Mesendoderm (in vitro differentiated cells): ENCODE data around the gene C1RL.
A peak's percentile ranks its signal among the peaks of the same experiment; 100 is the strongest.

ENCODE experiments used
- DNase-seq: peaks from one replicate; pipeline ENCODE4 v3.0.0; 2013
- H2AK5ac ChIP-seq: 2 replicates; pipeline ENCODE4 v1.6.1; 2013; ENCODE audit warnings: low read length, inconsistent platforms
- H2BK120ac ChIP-seq: 2 replicates; pipeline ENCODE4 v1.6.1; 2013; ENCODE audit warnings: low read depth, mild to moderate bottlenecking, low read length, moderate library complexity, mixed read lengths
- H2BK15ac ChIP-seq: replicated peaks from 2 replicates; pipeline ENCODE4 v1.6.1; 2013; ENCODE audit warnings: low read depth, mild to moderate bottlenecking, moderate library complexity
- H2BK5ac ChIP-seq: 2 replicates; pipeline ENCODE4 v1.6.1; 2013; ENCODE audit warnings: low read length, inconsistent platforms
- H3K18ac ChIP-seq: 2 replicates; pipeline ENCODE4 v1.6.1; 2013; ENCODE audit warnings: mild to moderate bottlenecking, low read length, mixed read lengths
- H3K23ac ChIP-seq: one replicate; pipeline ENCODE4 v1.6.1; 2013; ENCODE audit warnings: low read length
- H3K27ac ChIP-seq: 2 replicates; pipeline ENCODE4 v1.5.1; 2013; ENCODE audit warnings: low read depth, mild to moderate bottlenecking, inconsistent platforms, low read length, moderate library complexity
- H3K27me3 ChIP-seq: 2 replicates; pipeline ENCODE4 v1.6.1; 2013; ENCODE audit warnings: low read length, control low read depth, mild to moderate bottlenecking, inconsistent platforms; ENCODE audit not compliant: insufficient read depth, poor library complexity
- H3K36me3 ChIP-seq: 2 replicates; pipeline ENCODE4 v1.6.1; 2013; ENCODE audit warnings: low read length, inconsistent platforms; ENCODE audit not compliant: control insufficient read depth, insufficient read depth
- H3K4ac ChIP-seq: one replicate; pipeline ENCODE4 v1.6.1; 2013; ENCODE audit warnings: low read depth, mild to moderate bottlenecking, low read length, moderate library complexity
- H3K4me1 ChIP-seq: 2 replicates; pipeline ENCODE4 v1.6.1; 2013; ENCODE audit warnings: low read depth, low read length, inconsistent platforms; ENCODE audit not compliant: control insufficient read depth
- H3K4me2 ChIP-seq: 2 replicates; pipeline ENCODE4 v1.6.1; 2013; ENCODE audit warnings: low read length
- H3K4me3 ChIP-seq: 2 replicates; pipeline ENCODE4 v1.5.1; 2013; ENCODE audit warnings: mild to moderate bottlenecking, low read length
- H3K56ac ChIP-seq: one replicate; pipeline ENCODE4 v1.6.1; 2013; ENCODE audit warnings: low read length
- H3K79me1 ChIP-seq: 2 replicates; pipeline ENCODE4 v1.6.1; 2013; ENCODE audit warnings: low read length, inconsistent platforms
- H3K79me2 ChIP-seq: 2 replicates; pipeline ENCODE4 v1.6.1; 2013; ENCODE audit warnings: mild to moderate bottlenecking, low read length; ENCODE audit not compliant: control insufficient read depth, insufficient read depth
- H3K9ac ChIP-seq: 2 replicates; pipeline ENCODE4 v1.6.1; 2013; ENCODE audit warnings: low read length, inconsistent platforms
- H4K5ac ChIP-seq: one replicate; pipeline ENCODE4 v1.6.1; 2013; ENCODE audit warnings: low read length
- H4K8ac ChIP-seq: one replicate; pipeline ENCODE4 v1.6.1; 2013; ENCODE audit warnings: low read depth, mild to moderate bottlenecking, control low read depth, low read length, moderate library complexity
- WGBS: extraction: QIAGEN DNeasy Blood & Tissue Kit; methylation state at CpG from one replicate; pipeline ENCODE4 v1.1.7; 2013; ENCODE audit warnings: low lambda C conversion rate, missing lambda C conversion rate; ENCODE audit not compliant: insufficient coverage; ENCODE audit errors: extremely low coverage; 5-methylcytosine and 5-hydroxymethylcytosine counted together

C1RL gene

GRCh38 chr12:7146228-7146627 lies 37.2 kb upstream of the C1RL start:
- no peak overlapping the region for H4K8ac ChIP-seq
- H2BK15ac ChIP-seq, result no peak overlapping the region
- no peak overlapping the region for H3K4me3 ChIP-seq
- no peak overlapping the region for H4K5ac ChIP-seq
- no peak overlapping the region for H3K4me2 ChIP-seq
- H3K23ac ChIP-seq, result no peak overlapping the region
- no peak overlapping the region for H2BK120ac ChIP-seq
- no peaks in the 10 kb centered on the region for H3K36me3 ChIP-seq
- H3K18ac ChIP-seq, result no peak overlapping the region
- no peak overlapping the region for H2BK5ac ChIP-seq
- no peak overlapping the region for H3K4ac ChIP-seq
- H3K79me1 ChIP-seq, result no peaks in the 10 kb centered on the region
- no peak overlapping the region for H2AK5ac ChIP-seq
- no peak overlapping the region for H3K56ac ChIP-seq
- WGBS, result no CpG with 5 or more reads among the region's 7 CpGs
- H3K27ac ChIP-seq, result no peak overlapping the region
- H3K27me3 ChIP-seq, result no peaks in the 10 kb centered on the region
- no peak overlapping the region for H3K9ac ChIP-seq
- no peaks in the 10 kb centered on the region for H3K4me1 ChIP-seq
- no peaks in the 10 kb centered on the region for H3K79me2 ChIP-seq
- no peak for DNase-seq

- H3K79me2 ChIP-seq, result no peaks in the 10 kb centered on the region
- no peak overlapping the region for H3K4ac ChIP-seq
These were observed 36.7 kb upstream of the C1RL start for GRCh38 chr12:7145671-7146070.

GRCh38 chr12:7144414-7145120 lies 35.6 kb upstream of the C1RL start:
- Histone ChIP-seq H2BK15ac (no peak overlapping the region), H3K4me3 (no peak overlapping the region), H2BK5ac (no peak overlapping the region), H3K27me3 (no peaks in the 10 kb centered on the region), H4K5ac (no peak overlapping the region), H2BK120ac (no peak overlapping the region), H3K4ac (no peak overlapping the region), H4K8ac (no peak overlapping the region), H3K36me3 (no peaks in the 10 kb centered on the region), H3K9ac (no peak overlapping the region), H3K79me1 (no peaks in the 10 kb centered on the region), H3K79me2 (no peaks in the 10 kb centered on the region), H3K18ac (no peak overlapping the region), H2AK5ac (no peak overlapping the region), H3K23ac (no peak overlapping the region), H3K4me2 (no peak overlapping the region), H3K4me1 (no peaks in the 10 kb centered on the region), H3K56ac (peak overlapping the region; percentile 31), H3K27ac (no peak overlapping the region)
- WGBS, result no CpG with 5 or more reads among the region's 11 CpGs
- DNase-seq, result peak; percentile 29

More at GRCh38 chr12:7145671-7146070, 36.7 kb upstream of the C1RL start:
- no peak overlapping the region for H2AK5ac ChIP-seq
- H2BK120ac ChIP-seq, result no peak overlapping the region
- H3K4me3 ChIP-seq, result no peak overlapping the region
- no peak overlapping the region for H3K56ac ChIP-seq
- H3K36me3 ChIP-seq, result no peaks in the 10 kb centered on the region
- no peak overlapping the region for H3K9ac ChIP-seq
- H4K5ac ChIP-seq, result no peak overlapping the region
- no peak overlapping the region for H4K8ac ChIP-seq
- no peaks in the 10 kb centered on the region for H3K27me3 ChIP-seq
- H2BK15ac ChIP-seq, result no peak overlapping the region
- WGBS, result no CpG with 5 or more reads among the region's 4 CpGs
- H3K4me1 ChIP-seq, result no peaks in the 10 kb centered on the region
- no peak overlapping the region for H3K18ac ChIP-seq
- no peak overlapping the region for H3K23ac ChIP-seq
- H3K79me1 ChIP-seq, result no peaks in the 10 kb centered on the region
- no peak overlapping the region for H3K4me2 ChIP-seq
- no peak overlapping the region for H3K27ac ChIP-seq
- no peak for DNase-seq
- no peak overlapping the region for H2BK5ac ChIP-seq

- Histone ChIP-seq H3K36me3 (no peaks in the 10 kb centered on the region), H3K4me3 (no peak overlapping the region), H3K56ac (no peak overlapping the region), H3K23ac (no peak overlapping the region), H4K5ac (no peak overlapping the region), H2BK15ac (no peak overlapping the region), H3K27me3 (no peaks in the 10 kb centered on the region), H3K9ac (no peak overlapping the region), H4K8ac (no peak overlapping the region), H3K79me1 (no peaks in the 10 kb centered on the region), H3K4ac (no peak overlapping the region), H3K79me2 (no peaks in the 10 kb centered on the region), H3K18ac (no peak overlapping the region), H2BK5ac (no peak overlapping the region), H3K4me2 (no peak overlapping the region), H3K27ac (no peak overlapping the region), H3K4me1 (no peaks in the 10 kb centered on the region), H2BK120ac (no peak overlapping the region), H2AK5ac (no peak overlapping the region)
- no peak for DNase-seq
- WGBS, result no CpG with 5 or more reads among the region's 7 CpGs
These were observed 34.5 kb upstream of the C1RL start for GRCh38 chr12:7143564-7143963.

GRCh38 chr12:7142809-7143465 lies 33.9 kb upstream of the C1RL start:
- Histone ChIP-seq H3K9ac (no peak overlapping the region), H3K4me3 (no peak overlapping the region), H3K18ac (no peak overlapping the region), H3K4ac (no peak overlapping the region), H3K27me3 (no peaks in the 10 kb centered on the region), H3K4me2 (no peak overlapping the region), H3K79me1 (no peaks in the 10 kb centered on the region), H3K36me3 (no peaks in the 10 kb centered on the region), H4K5ac (no peak overlapping the region), H2BK120ac (no peak overlapping the region), H3K4me1 (no peaks in the 10 kb centered on the region), H3K23ac (no peak overlapping the region), H3K79me2 (no peaks in the 10 kb centered on the region), H4K8ac (no peak overlapping the region), H2AK5ac (no peak overlapping the region), H2BK5ac (no peak overlapping the region), H2BK15ac (no peak overlapping the region), H3K27ac (no peak overlapping the region), H3K56ac (no peak overlapping the region)
- WGBS, result no CpG with 5 or more reads among the region's 18 CpGs
- no peak for DNase-seq
